Muscle of back (tissue), 13 donors: ENCODE data around the gene OR6C6. TPM values are rescaled to one million over a fixed set of nuclear protein-coding genes. Genes with fewer than 3 reads are reported as not detected.
"Not testable (repeated sequence)": the region's sequence is repeated elsewhere in the genome, so short reads cannot be mapped to it uniquely, and the experiment has no call there.

Experiments
- DNase-seq, 3 donors: peaks; one replicate each; pipeline versions ENCODE4 v3.0.0 to v3.0.0-alpha.2; 2013
- long read RNA-seq, 9 donors: transcript quantifications; one replicate each; lab custom pipeline, GENCODE V29; 2026
- polyA plus RNA-seq, 10 donors: library from polyadenylated mRNA; unstranded; fragments of 120-200 nt; gene quantifications; one replicate each; pipeline ENCODE4 v1.2.1, GENCODE V29; 2013; ENCODE audit not compliant: insufficient read length in 10 of 10

OR6C6 gene
- under 1 TPM in 1 of 10 donors, not detected in 9; 0.18 TPM for polyA plus RNA-seq
- long read RNA-seq, donor 1, result 0 reads
- long read RNA-seq, donor 2, result 0 reads
- long read RNA-seq, donor 3, result 0 reads
- long read RNA-seq, donor 4, result 0 reads
- long read RNA-seq, donor 5, result 0 reads
- long read RNA-seq, donor 6, result 0 reads
- long read RNA-seq, donor 7, result 0 reads
- long read RNA-seq, donor 8, result 0 reads
- long read RNA-seq, donor 9, result 0 reads

- DNase-seq, result no peak
These were observed at the start of gene OR6C6 for GRCh38 chr12:55296469-55296868. TSS of gene OR6C6 (minus strand) at chr12:55296569. CDS start at chr12:55295232, 1,337 bp downstream.

- no peak for DNase-seq
These were observed 39.6 kb upstream of the OR6C6 start for GRCh38 chr12:55336002-55336401.

GRCh38 chr12:55330446-55330845, 34.1 kb upstream of the OR6C6 start, which contains the start of gene OR6C3:
TSS of gene OR6C3 (plus strand) at chr12:55330746. CDS start at chr12:55331701, 955 bp downstream.
- no peak for DNase-seq

- DNase-seq, result not testable (repeated sequence)
These were observed 29.4 kb upstream of the OR6C6 start for GRCh38 chr12:55325801-55326200.

- no peak for DNase-seq
These were observed 23.8 kb upstream of the OR6C6 start for GRCh38 chr12:55320201-55320600.

- DNase-seq, result no peak
These were observed 17.7 kb upstream of the OR6C6 start, which contains the start of gene OR6C1 for GRCh38 chr12:55314043-55314442. TSS of gene OR6C1 (plus strand) at chr12:55314343. CDS start at chr12:55320600, 6,257 bp downstream.

- no peak for DNase-seq
These were observed 6.4 kb downstream of the OR6C6 start for GRCh38 chr12:55289999-55290398.

GRCh38 chr12:55280991-55281390, 15.4 kb downstream of the OR6C6 start:
- no peak for DNase-seq

GRCh38 chr12:55258303-55258702, 38.1 kb downstream of the OR6C6 start:
- DNase-seq, result no peak

GRCh38 chr12:55256831-55257230, 39.5 kb downstream of the OR6C6 start:
- no peak for DNase-seq

- no peak for DNase-seq
These were observed 43.1 kb downstream of the OR6C6 start for GRCh38 chr12:55253281-55253680.

GRCh38 chr12:55250944-55251343, 45.4 kb downstream of the OR6C6 start:
- DNase-seq, result no peak

GRCh38 chr12:55246159-55246558, 50.2 kb downstream of the OR6C6 start:
- no peak for DNase-seq

- DNase-seq, result no peak
These were observed 52.1 kb downstream of the OR6C6 start, which contains the start of gene OR6C74 for GRCh38 chr12:55244309-55244708. TSS of gene OR6C74 (plus strand) at chr12:55244609. CDS start at chr12:55247288, 2,679 bp downstream.

Other genes with a start within 250 kb of the OR6C6 start
- not detected for gene OR9K2, start 170.2 kb downstream of the OR6C6 start, polyA plus RNA-seq
- not detected for gene OR10A7, start 75.5 kb downstream of the OR6C6 start, polyA plus RNA-seq
- gene OR6C74, start 52.0 kb downstream of the OR6C6 start, polyA plus RNA-seq, result not detected
- not detected for gene OR6C1, start 17.8 kb upstream of the OR6C6 start, polyA plus RNA-seq
- gene OR6C3, start 34.2 kb upstream of the OR6C6 start, polyA plus RNA-seq, result not detected
- under 1 TPM in 1 of 10 donors, not detected in 9; 0.09 TPM for gene OR6C75, start 66.4 kb upstream of the OR6C6 start, polyA plus RNA-seq
- gene OR6C65, start 104.0 kb upstream of the OR6C6 start, polyA plus RNA-seq, result not detected
- gene OR6C76, start 129.7 kb upstream of the OR6C6 start, polyA plus RNA-seq, result not detected
- gene OR6C2, start 147.5 kb upstream of the OR6C6 start, polyA plus RNA-seq, result not detected
- not detected for gene OR6C70, start 173.6 kb upstream of the OR6C6 start, polyA plus RNA-seq
- not detected for gene OR6C68, start 195.8 kb upstream of the OR6C6 start, polyA plus RNA-seq